ENCODE results near the gene MAX.

- TF ChIP-seq EP300 (IDR thresholded peaks at IDR 0.05) (no peak), CTCF (IDR thresholded peaks at IDR 0.05) (no peak)
Observed at GRCh38 chr14:65137648-65138307, 35.5 kb upstream of the MAX start.
